ENCODE data around the gene IQCF6. TPM values are rescaled to one million over a fixed set of nuclear protein-coding genes. Genes with fewer than 3 reads are reported as not detected.

IQCF6 gene
- not detected for polyA plus RNA-seq (2013, experiment 1 of 4)
- not detected for polyA plus RNA-seq (2013, experiment 2 of 4)
- not detected for polyA plus RNA-seq (2013, experiment 3 of 4)
- polyA plus RNA-seq (2013, experiment 4 of 4) = not detected

- Histone ChIP-seq H3K9me3 (ENCODE audit: control insufficient read depth, low read length) (no peaks in the 10 kb centered on the region), H3K27me3 (ENCODE audit: control insufficient read depth, insufficient read depth, low read length, poor library complexity, severe bottlenecking) (no peaks in the 10 kb centered on the region), H3K36me3 (ENCODE audit: control insufficient read depth, insufficient read depth, low read length) (no peaks in the 10 kb centered on the region), H3K4me1 (ENCODE audit: control insufficient read depth, insufficient read depth, low read length) (no peaks in the 10 kb centered on the region), H3K4me3 (ENCODE audit: insufficient read depth, low read depth, low read length) (no peak within 1 kb of the TSS), H3K27ac (ENCODE audit: insufficient read depth, low read depth, low read length, poor library complexity, severe bottlenecking) (no peak within 1 kb of the TSS)
- WGBS, 2 experiments = 93 to 94% methylated on average over 5 of the region's 5 CpGs
Observed at GRCh38 chr3:51779137-51779536, at the start of gene IQCF6. TSS of gene IQCF6 (minus strand) at chr3:51779237. CDS start at chr3:51779224, 13 bp downstream.

GRCh38 chr3:51828297-51828696, 49.3 kb upstream of the IQCF6 start:
- Histone ChIP-seq H3K27me3 (ENCODE audit: control insufficient read depth, insufficient read depth, low read length, poor library complexity, severe bottlenecking) (no peaks in the 10 kb centered on the region), H3K27ac (ENCODE audit: insufficient read depth, low read depth, low read length, poor library complexity, severe bottlenecking) (no peak overlapping the region), H3K4me1 (ENCODE audit: control insufficient read depth, insufficient read depth, low read length) (no peaks in the 10 kb centered on the region), H3K36me3 (ENCODE audit: control insufficient read depth, insufficient read depth, low read length) (no peaks in the 10 kb centered on the region), H3K4me3 (ENCODE audit: insufficient read depth, low read depth, low read length) (no peak overlapping the region), H3K9me3 (ENCODE audit: control insufficient read depth, low read length) (no peaks in the 10 kb centered on the region)
- WGBS, 2 experiments = 77 to 94% methylated on average over 1 of the region's 1 CpG

GRCh38 chr3:51819709-51820406, 40.8 kb upstream of the IQCF6 start:
- H3K27me3 ChIP-seq (ENCODE audit: control insufficient read depth, insufficient read depth, low read length, poor library complexity, severe bottlenecking) = no peaks in the 10 kb centered on the region
- WGBS, 2 experiments = 62 to 63% methylated on average over 12 of the region's 12 CpGs

GRCh38 chr3:51819151-51819550, 40.1 kb upstream of the IQCF6 start:
- no peaks in the 10 kb centered on the region for H3K4me1 ChIP-seq (ENCODE audit: control insufficient read depth, insufficient read depth, low read length)
- no peak overlapping the region for H3K4me3 ChIP-seq (ENCODE audit: insufficient read depth, low read depth, low read length)
- no peak overlapping the region for H3K27ac ChIP-seq (ENCODE audit: insufficient read depth, low read depth, low read length, poor library complexity, severe bottlenecking)
- H3K36me3 ChIP-seq (ENCODE audit: control insufficient read depth, insufficient read depth, low read length) = no peaks in the 10 kb centered on the region
- H3K27me3 ChIP-seq (ENCODE audit: control insufficient read depth, insufficient read depth, low read length, poor library complexity, severe bottlenecking) = no peaks in the 10 kb centered on the region
- H3K9me3 ChIP-seq (ENCODE audit: control insufficient read depth, low read length) = no peaks in the 10 kb centered on the region
- WGBS, 2 experiments = 95 to 96% methylated on average over 15 of the region's 15 CpGs

More at GRCh38 chr3:51819709-51820406, 40.8 kb upstream of the IQCF6 start:
- H3K27ac ChIP-seq (ENCODE audit: insufficient read depth, low read depth, low read length, poor library complexity, severe bottlenecking) = no peak overlapping the region
- no peaks in the 10 kb centered on the region for H3K9me3 ChIP-seq (ENCODE audit: control insufficient read depth, low read length)
- H3K4me1 ChIP-seq (ENCODE audit: control insufficient read depth, insufficient read depth, low read length) = no peaks in the 10 kb centered on the region
- no peaks in the 10 kb centered on the region for H3K36me3 ChIP-seq (ENCODE audit: control insufficient read depth, insufficient read depth, low read length)
- H3K4me3 ChIP-seq (ENCODE audit: insufficient read depth, low read depth, low read length) = no peak overlapping the region

GRCh38 chr3:51817375-51817774, 38.3 kb upstream of the IQCF6 start:
- Histone ChIP-seq H3K4me1 (ENCODE audit: control insufficient read depth, insufficient read depth, low read length) (no peaks in the 10 kb centered on the region), H3K4me3 (ENCODE audit: insufficient read depth, low read depth, low read length) (no peak overlapping the region), H3K27me3 (ENCODE audit: control insufficient read depth, insufficient read depth, low read length, poor library complexity, severe bottlenecking) (no peaks in the 10 kb centered on the region), H3K9me3 (ENCODE audit: control insufficient read depth, low read length) (no peaks in the 10 kb centered on the region), H3K27ac (ENCODE audit: insufficient read depth, low read depth, low read length, poor library complexity, severe bottlenecking) (no peak overlapping the region), H3K36me3 (ENCODE audit: control insufficient read depth, insufficient read depth, low read length) (no peaks in the 10 kb centered on the region)
- 92 to 95% methylated on average over 2 of the region's 2 CpGs for WGBS, 2 experiments

- no peaks in the 10 kb centered on the region for H3K27me3 ChIP-seq (ENCODE audit: control insufficient read depth, insufficient read depth, low read length, poor library complexity, severe bottlenecking)
- WGBS, 2 experiments = 93 to 95% methylated on average over 1 to 2 of the region's 2 CpGs
- H3K4me1 ChIP-seq (ENCODE audit: control insufficient read depth, insufficient read depth, low read length) = no peaks in the 10 kb centered on the region
- no peak overlapping the region for H3K27ac ChIP-seq (ENCODE audit: insufficient read depth, low read depth, low read length, poor library complexity, severe bottlenecking)
- no peak overlapping the region for H3K4me3 ChIP-seq (ENCODE audit: insufficient read depth, low read depth, low read length)
- H3K9me3 ChIP-seq (ENCODE audit: control insufficient read depth, low read length) = no peaks in the 10 kb centered on the region
- no peaks in the 10 kb centered on the region for H3K36me3 ChIP-seq (ENCODE audit: control insufficient read depth, insufficient read depth, low read length)
Observed at GRCh38 chr3:51816723-51817122, 37.7 kb upstream of the IQCF6 start.

- no peaks in the 10 kb centered on the region for H3K4me1 ChIP-seq (ENCODE audit: control insufficient read depth, insufficient read depth, low read length)
- 76 to 79% methylated on average over 4 of the region's 4 CpGs for WGBS, 2 experiments
- no peaks in the 10 kb centered on the region for H3K27me3 ChIP-seq (ENCODE audit: control insufficient read depth, insufficient read depth, low read length, poor library complexity, severe bottlenecking)
- no peaks in the 10 kb centered on the region for H3K36me3 ChIP-seq (ENCODE audit: control insufficient read depth, insufficient read depth, low read length)
- no peak overlapping the region for H3K4me3 ChIP-seq (ENCODE audit: insufficient read depth, low read depth, low read length)
- H3K9me3 ChIP-seq (ENCODE audit: control insufficient read depth, low read length) = no peaks in the 10 kb centered on the region
- no peak overlapping the region for H3K27ac ChIP-seq (ENCODE audit: insufficient read depth, low read depth, low read length, poor library complexity, severe bottlenecking)
Observed at GRCh38 chr3:51815614-51816013, 36.6 kb upstream of the IQCF6 start.

- H3K4me1 ChIP-seq (ENCODE audit: control insufficient read depth, insufficient read depth, low read length) = no peaks in the 10 kb centered on the region
- no peaks in the 10 kb centered on the region for H3K27me3 ChIP-seq (ENCODE audit: control insufficient read depth, insufficient read depth, low read length, poor library complexity, severe bottlenecking)
- H3K36me3 ChIP-seq (ENCODE audit: control insufficient read depth, insufficient read depth, low read length) = no peaks in the 10 kb centered on the region
- H3K4me3 ChIP-seq (ENCODE audit: insufficient read depth, low read depth, low read length) = no peak overlapping the region
- no peaks in the 10 kb centered on the region for H3K9me3 ChIP-seq (ENCODE audit: control insufficient read depth, low read length)
- H3K27ac ChIP-seq (ENCODE audit: insufficient read depth, low read depth, low read length, poor library complexity, severe bottlenecking) = no peak overlapping the region
- WGBS, 2 experiments = 95 to 97% methylated on average over 3 of the region's 3 CpGs
Observed at GRCh38 chr3:51814034-51814433, 35.0 kb upstream of the IQCF6 start.

- 85 to 88% methylated on average over 6 of the region's 6 CpGs for WGBS, 2 experiments
- Histone ChIP-seq H3K36me3 (ENCODE audit: control insufficient read depth, insufficient read depth, low read length) (no peaks in the 10 kb centered on the region), H3K27me3 (ENCODE audit: control insufficient read depth, insufficient read depth, low read length, poor library complexity, severe bottlenecking) (no peaks in the 10 kb centered on the region), H3K9me3 (ENCODE audit: control insufficient read depth, low read length) (no peaks in the 10 kb centered on the region), H3K27ac (ENCODE audit: insufficient read depth, low read depth, low read length, poor library complexity, severe bottlenecking) (no peak overlapping the region), H3K4me1 (ENCODE audit: control insufficient read depth, insufficient read depth, low read length) (no peaks in the 10 kb centered on the region), H3K4me3 (ENCODE audit: insufficient read depth, low read depth, low read length) (no peak overlapping the region)
Observed at GRCh38 chr3:51813539-51813938, 34.5 kb upstream of the IQCF6 start.

GRCh38 chr3:51808934-51809333, 29.9 kb upstream of the IQCF6 start:
- Histone ChIP-seq H3K9me3 (ENCODE audit: control insufficient read depth, low read length) (no peaks in the 10 kb centered on the region), H3K36me3 (ENCODE audit: control insufficient read depth, insufficient read depth, low read length) (no peaks in the 10 kb centered on the region), H3K27me3 (ENCODE audit: control insufficient read depth, insufficient read depth, low read length, poor library complexity, severe bottlenecking) (no peaks in the 10 kb centered on the region), H3K4me3 (ENCODE audit: insufficient read depth, low read depth, low read length) (no peak overlapping the region), H3K27ac (ENCODE audit: insufficient read depth, low read depth, low read length, poor library complexity, severe bottlenecking) (no peak overlapping the region), H3K4me1 (ENCODE audit: control insufficient read depth, insufficient read depth, low read length) (no peaks in the 10 kb centered on the region)
- WGBS, 2 experiments = 95 to 98% methylated on average over 5 of the region's 5 CpGs

All from ectodermal cell (in vitro differentiated cells).